GM18511 (cell line): ENCODE results near the gene HOXB8.
A peak's percentile ranks its signal among the peaks of the same experiment; 100 is the strongest.

Experiments
- ATAC-seq: cut with Tn5 transposase; IDR thresholded peaks from one replicate; pipeline ENCODE4 v1.9.1; 2021; ENCODE audit warnings: mild to moderate bottlenecking, moderate library complexity; ENCODE audit not compliant: unreplicated experiment

Gene HOXB8

GRCh38 chr17:48611213-48611612 is 3.9 kb downstream of the HOXB8 start:
- peak; percentile 23 for ATAC-seq

GRCh38 chr17:48610282-48611211 is 4.5 kb downstream of the HOXB8 start, which contains the start of gene HOXB7:
Gene HOXB7, minus strand, starts transcription at chr17:48611017. Its CDS starts 99 bp downstream, at chr17:48610918.
- ATAC-seq = peak; percentile 59

- ATAC-seq = no peak
Observed at GRCh38 chr17:48609759-48610281, 5.3 kb downstream of the HOXB8 start.

- ATAC-seq = no peak
Observed at GRCh38 chr17:48609033-48609432, 6.1 kb downstream of the HOXB8 start.

GRCh38 chr17:48608494-48608834 is 6.6 kb downstream of the HOXB8 start:
- ATAC-seq = no peak

- ATAC-seq = no peak
Observed at GRCh38 chr17:48606892-48607614, 8.0 kb downstream of the HOXB8 start.

GRCh38 chr17:48605991-48606891 is 8.9 kb downstream of the HOXB8 start:
- ATAC-seq = no peak

- ATAC-seq = no peak
Observed at GRCh38 chr17:48605409-48605919, 9.6 kb downstream of the HOXB8 start.

- ATAC-seq = no peak
Observed at GRCh38 chr17:48604770-48605329, 10.2 kb downstream of the HOXB8 start, which contains the start of gene HOXB6. Gene HOXB6, minus strand, starts transcription at chr17:48604986. Its CDS starts 6,836 bp downstream, at chr17:48598150.

- ATAC-seq = no peak
Observed at GRCh38 chr17:48603959-48604769, 10.9 kb downstream of the HOXB8 start.

GRCh38 chr17:48601539-48602425 is 13.3 kb downstream of the HOXB8 start:
- no peak for ATAC-seq

- no peak for ATAC-seq
Observed at GRCh38 chr17:48601207-48601538, 13.9 kb downstream of the HOXB8 start.

- ATAC-seq = no peak
Observed at GRCh38 chr17:48600244-48601098, 14.6 kb downstream of the HOXB8 start.

GRCh38 chr17:48599354-48599753 is 15.7 kb downstream of the HOXB8 start:
- no peak for ATAC-seq

- ATAC-seq = no peak
Observed at GRCh38 chr17:48598736-48599135, 16.4 kb downstream of the HOXB8 start.

- ATAC-seq = no peak
Observed at GRCh38 chr17:48597778-48598631, 17.1 kb downstream of the HOXB8 start.

GRCh38 chr17:48597528-48597777 is 17.6 kb downstream of the HOXB8 start:
- ATAC-seq = no peak
